GM19438 (cell line): Measurements from ENCODE around the gene KLF2.
"Not testable (repeated sequence)": the region's sequence is repeated elsewhere in the genome, so short reads cannot be mapped to it uniquely, and the experiment has no call there.

Source experiments
- ATAC-seq: cut with Tn5 transposase; IDR thresholded peaks from one replicate; pipeline ENCODE4 v1.9.1; 2021; ENCODE audit warnings: low read depth; ENCODE audit not compliant: unreplicated experiment

The KLF2 gene

GRCh38 chr19:16335226-16335625 is 10.6 kb downstream of the KLF2 start:
- no peak for ATAC-seq

GRCh38 chr19:16336571-16336970 is 11.9 kb downstream of the KLF2 start:
- ATAC-seq: no peak

GRCh38 chr19:16337809-16338469 is 13.3 kb downstream of the KLF2 start:
- ATAC-seq: no peak

GRCh38 chr19:16338470-16339360 is 14.1 kb downstream of the KLF2 start:
- ATAC-seq: no peak

GRCh38 chr19:16339361-16339725 is 14.7 kb downstream of the KLF2 start:
- no peak for ATAC-seq

GRCh38 chr19:16340092-16340491 is 15.5 kb downstream of the KLF2 start:
- ATAC-seq: no peak

- no peak for ATAC-seq
Observed at GRCh38 chr19:16340654-16341053, 16.0 kb downstream of the KLF2 start.

GRCh38 chr19:16342002-16342715 is 17.5 kb downstream of the KLF2 start:
- peak; percentile 53 for ATAC-seq

GRCh38 chr19:16343156-16343555 is 18.5 kb downstream of the KLF2 start:
- no peak for ATAC-seq

- no peak for ATAC-seq
Observed at GRCh38 chr19:16345457-16345856, 20.8 kb downstream of the KLF2 start.

- not testable (repeated sequence) for ATAC-seq
Observed at GRCh38 chr19:16347099-16347498, 22.5 kb downstream of the KLF2 start.

- ATAC-seq: no peak
Observed at GRCh38 chr19:16347706-16348105, 23.1 kb downstream of the KLF2 start.

GRCh38 chr19:16349551-16350152 is 25.0 kb downstream of the KLF2 start:
- no peak for ATAC-seq

- ATAC-seq: no peak
Observed at GRCh38 chr19:16351133-16351809, 26.6 kb downstream of the KLF2 start.

- no peak for ATAC-seq
Observed at GRCh38 chr19:16355293-16356043, 30.8 kb downstream of the KLF2 start.

- no peak for ATAC-seq
Observed at GRCh38 chr19:16358456-16358855, 33.8 kb downstream of the KLF2 start.

- no peak for ATAC-seq
Observed at GRCh38 chr19:16359074-16359473, 34.4 kb downstream of the KLF2 start.

GRCh38 chr19:16359964-16360363 is 35.3 kb downstream of the KLF2 start:
- no peak for ATAC-seq

- no peak for ATAC-seq
Observed at GRCh38 chr19:16360738-16361137, 36.1 kb downstream of the KLF2 start.

GRCh38 chr19:16361254-16361653 is 36.6 kb downstream of the KLF2 start:
- ATAC-seq: no peak
